Stimulated activated naive B cell treated with anti-CD40 and anti-IgM and Interleukin-4, amounts not matched to agents 10 μg/mL and 1 μg/mL and 100 μg/mL, for 72 hours (primary cell): Measurements from ENCODE around the gene PIK3CB.

Experiments used
- ATAC-seq, 2 donors: fragments of 150-1000 bp; cut with Tn5 transposase; replicated peaks; 2 replicates each; pipeline ENCODE4 v1.10.0; 2021; ENCODE audit warnings: moderate library complexity in 1 of 2
- DNase-seq: peaks from one replicate; pipeline ENCODE4 v3.0.0; 2021
- H3K27ac Mint-ChIP-seq: one replicate; pipeline ENCODE4 v1.8.0; 2022; ENCODE audit warnings: mild to moderate bottlenecking, mixed read lengths
- H3K27me3 Mint-ChIP-seq, 2 donors: one replicate each; pipeline ENCODE4 v1.8.0; 2022; ENCODE audit warnings: mixed read lengths in 2 of 2
- H3K36me3 Mint-ChIP-seq, 2 donors: one replicate each; pipeline ENCODE4 v1.8.0; 2022; ENCODE audit warnings: mixed read lengths in 2 of 2, mild to moderate bottlenecking in 1 of 2
- H3K4me1 Mint-ChIP-seq, 2 donors: one replicate each; pipeline ENCODE4 v1.8.0; 2022; ENCODE audit warnings: mixed read lengths in 2 of 2, mild to moderate bottlenecking in 1 of 2
- H3K4me3 Mint-ChIP-seq, 2 donors: one replicate each; pipeline ENCODE4 v1.8.0; 2022; ENCODE audit warnings: mild to moderate bottlenecking in 2 of 2, mixed read lengths in 2 of 2, moderate library complexity in 1 of 2
- H3K9me3 Mint-ChIP-seq, 2 donors: one replicate each; pipeline ENCODE4 v1.8.0; 2022; ENCODE audit warnings: mixed read lengths in 2 of 2, mild to moderate bottlenecking in 1 of 2

Gene PIK3CB

GRCh38 chr3:138834596-138835396 is at the start of gene PIK3CB:
PIK3CB (minus strand) TSS chr3:138834928; CDS start chr3:138759343, 75,585 bp downstream.
- peaks cover 15 to 19% of the 10 kb centered on the region in 2 donors for H3K4me1 Mint-ChIP-seq
- H3K27ac Mint-ChIP-seq, result peak within 1 kb of the TSS; percentile 89
- H3K9me3 Mint-ChIP-seq, result no peaks in the 10 kb centered on the region
- DNase-seq (peak; percentile 76), ATAC-seq (peak; percentile 93 to 96)
- peak within 1 kb of the TSS; percentile 91 to 94 for H3K4me3 Mint-ChIP-seq
- peaks cover 5 to 10% of the 10 kb centered on the region in 2 donors for H3K36me3 Mint-ChIP-seq
- no peaks in the 10 kb centered on the region for H3K27me3 Mint-ChIP-seq

DNA sequence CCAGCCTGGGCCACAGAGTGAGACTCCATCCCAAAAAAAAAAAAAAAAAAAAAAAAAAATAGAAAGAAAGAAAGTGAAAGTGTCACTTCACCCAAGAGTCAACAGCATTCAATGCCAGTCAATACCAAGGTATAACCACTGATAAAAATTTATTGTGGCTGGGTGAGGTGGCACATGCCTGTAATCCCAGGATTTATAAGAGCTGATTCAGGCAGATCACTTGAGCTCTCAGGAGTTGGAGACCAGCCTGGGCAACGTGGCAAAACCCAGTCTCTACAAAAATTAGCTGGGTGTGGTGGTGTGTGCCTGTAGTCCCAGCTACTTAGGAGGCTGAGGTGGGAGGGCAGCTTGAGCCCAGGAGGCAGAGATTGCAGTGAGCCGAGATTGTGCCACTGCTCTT is 46.5 kb upstream of the PIK3CB start:
- Mint-ChIP-seq H3K4me1 (no peaks in the 10 kb centered on the region), H3K36me3 (no peaks in the 10 kb centered on the region), H3K4me3 (no peak overlapping the region), H3K9me3 (no peaks in the 10 kb centered on the region), H3K27ac (peak overlapping the region; percentile 37), H3K27me3 (peaks cover 0 to under 1% of the 10 kb centered on the region in 2 donors)
- ATAC-seq (no peak), DNase-seq (no peak)

DNA sequence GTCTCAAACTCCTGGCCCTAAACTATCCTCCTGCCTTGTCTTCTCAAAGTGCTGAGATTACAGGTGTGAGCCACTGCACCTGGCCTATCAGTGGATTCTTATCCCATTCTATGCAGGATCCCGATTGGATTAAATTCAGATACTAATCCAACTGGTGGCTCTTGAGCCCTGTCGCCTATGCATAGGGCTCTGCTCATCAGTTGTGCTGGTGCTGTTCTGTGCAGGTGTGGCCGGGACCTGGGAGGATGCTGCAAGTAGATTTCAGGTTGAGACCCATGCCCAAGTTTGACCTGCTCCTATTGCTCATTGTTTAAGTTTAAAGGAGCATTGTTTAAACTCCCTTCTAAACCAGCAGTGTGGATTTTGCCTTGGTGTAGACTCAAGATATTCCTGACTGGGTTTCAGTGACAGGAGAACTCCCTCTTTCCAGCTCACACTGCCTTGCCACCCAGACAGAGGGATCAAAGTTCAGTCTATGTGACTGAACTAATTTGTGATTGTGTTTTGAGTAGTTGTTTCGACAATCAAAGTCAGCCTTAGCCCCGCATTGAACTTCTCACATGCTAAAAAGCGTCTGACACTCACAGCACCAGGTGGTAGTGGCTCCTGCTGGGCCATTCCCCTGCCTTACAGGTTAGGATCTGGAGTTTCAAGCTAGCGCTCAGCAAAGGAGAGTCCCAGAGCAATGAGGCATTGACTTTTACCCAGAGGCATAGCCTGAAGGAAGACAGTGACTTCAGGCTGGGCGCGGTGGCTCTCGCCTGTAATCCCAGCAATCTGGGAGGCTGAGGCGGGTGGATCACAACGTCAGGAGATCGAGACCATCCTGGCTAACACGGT is 45.0 kb upstream of the PIK3CB start:
- Mint-ChIP-seq H3K4me3 (no peak overlapping the region), H3K27ac (no peak overlapping the region), H3K4me1 (peaks cover 0 to 4% of the 10 kb centered on the region in 2 donors), H3K27me3 (peaks cover 6 to 8% of the 10 kb centered on the region in 2 donors), H3K36me3 (peaks cover 0 to 8% of the 10 kb centered on the region in 2 donors), H3K9me3 (peaks cover 5 to 8% of the 10 kb centered on the region in 2 donors)
- no peak for DNase-seq
- ATAC-seq, result no peak

DNA sequence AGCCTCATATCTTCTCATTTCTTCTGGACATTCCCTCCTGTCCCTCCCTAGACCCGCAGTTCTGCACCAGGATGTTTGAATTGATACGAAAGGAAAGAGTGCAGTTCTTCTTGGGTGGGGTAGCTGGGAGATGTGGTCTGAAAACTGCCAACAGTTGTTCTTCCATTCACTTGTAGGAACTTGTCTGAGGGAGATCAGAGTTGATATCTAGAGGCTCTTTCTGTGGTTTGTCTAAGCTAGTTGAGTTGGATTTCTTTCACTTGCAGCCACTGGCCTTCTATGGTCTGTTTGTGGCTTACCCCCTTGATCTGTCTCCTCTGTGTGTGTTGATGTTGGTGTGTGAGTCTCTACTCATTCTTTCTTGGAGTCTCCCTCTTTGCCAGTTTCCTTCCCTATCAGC is 42.5 kb upstream of the PIK3CB start:
- no peak for DNase-seq
- Mint-ChIP-seq H3K36me3 (peaks cover 0 to 8% of the 10 kb centered on the region in 2 donors), H3K4me3 (no peak overlapping the region), H3K27ac (no peak overlapping the region), H3K9me3 (peaks cover 8% of the 10 kb centered on the region in 2 donors), H3K27me3 (peaks cover 6 to 15% of the 10 kb centered on the region in 2 donors), H3K4me1 (peaks cover 0 to 7% of the 10 kb centered on the region in 2 donors)
- no peak for ATAC-seq

DNA sequence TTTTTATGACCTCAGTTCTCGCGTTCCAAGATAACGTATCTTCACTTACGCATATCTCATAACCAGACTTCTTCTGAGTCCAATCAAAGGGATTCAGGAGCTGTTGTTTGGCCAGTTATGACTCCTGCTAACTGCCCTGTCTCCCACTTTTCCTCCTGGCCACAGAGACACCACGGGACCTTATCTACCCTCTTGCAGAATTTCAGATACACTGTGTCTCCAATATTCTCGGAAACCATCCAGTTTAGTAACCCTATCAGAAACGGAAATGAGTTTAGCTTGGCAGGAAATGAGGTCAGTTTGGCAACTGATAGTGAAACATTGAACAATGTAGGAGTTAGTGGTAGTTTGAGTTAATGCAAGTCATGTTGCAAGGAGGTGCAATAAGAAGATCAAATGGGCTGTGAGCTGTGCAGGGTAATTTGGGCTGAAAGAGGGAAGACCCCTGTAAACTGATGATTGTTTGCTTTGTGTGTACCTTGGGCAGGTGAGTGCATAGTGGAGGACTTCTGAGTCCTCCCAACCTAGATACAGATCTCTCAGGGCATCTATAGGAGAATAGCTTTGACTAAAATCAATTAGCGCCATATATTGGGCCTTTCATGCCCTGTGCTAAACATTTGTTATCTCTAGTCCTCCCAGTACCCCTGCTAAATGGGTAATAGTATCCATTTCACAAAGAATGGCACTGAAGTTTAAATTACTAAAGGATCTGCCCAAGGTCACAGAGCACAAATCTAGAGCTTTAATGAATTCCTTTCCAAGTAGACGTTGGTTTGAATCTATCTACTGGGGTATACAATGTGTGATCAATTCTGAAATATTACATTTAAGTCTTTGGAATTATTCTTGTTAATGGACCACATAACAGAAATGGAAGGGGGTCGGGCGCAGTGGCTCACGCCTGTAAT is 41.3 kb upstream of the PIK3CB start:
- Mint-ChIP-seq H3K36me3 (peaks cover 0 to 8% of the 10 kb centered on the region in 2 donors), H3K27me3 (peaks cover 6 to 15% of the 10 kb centered on the region in 2 donors), H3K9me3 (peaks cover 8% of the 10 kb centered on the region in 2 donors), H3K4me1 (peaks cover 0 to 7% of the 10 kb centered on the region in 2 donors), H3K4me3 (no peak overlapping the region), H3K27ac (no peak overlapping the region)
- DNase-seq (no peak), ATAC-seq (peak in 1 of 2 donors; percentile 46)

GRCh38 chr3:138875096-138875753 is 40.5 kb upstream of the PIK3CB start:
- peaks cover 8% of the 10 kb centered on the region in 2 donors for H3K9me3 Mint-ChIP-seq
- peaks cover 6 to 15% of the 10 kb centered on the region in 2 donors for H3K27me3 Mint-ChIP-seq
- peaks cover 0 to 7% of the 10 kb centered on the region in 2 donors for H3K4me1 Mint-ChIP-seq
- no peak overlapping the region for H3K27ac Mint-ChIP-seq
- H3K36me3 Mint-ChIP-seq, result peaks cover 0 to 8% of the 10 kb centered on the region in 2 donors
- DNase-seq (no peak), ATAC-seq (no peak)
- H3K4me3 Mint-ChIP-seq, result no peak overlapping the region

- Mint-ChIP-seq H3K36me3 (peaks cover 0 to 8% of the 10 kb centered on the region in 2 donors), H3K27me3 (peaks cover 6 to 15% of the 10 kb centered on the region in 2 donors), H3K4me3 (no peak overlapping the region), H3K4me1 (peaks cover 0 to 7% of the 10 kb centered on the region in 2 donors), H3K27ac (no peak overlapping the region), H3K9me3 (peaks cover 8% of the 10 kb centered on the region in 2 donors)
- no peak for DNase-seq
- no peak for ATAC-seq
Observed at GRCh38 chr3:138873471-138874278, 38.9 kb upstream of the PIK3CB start.

DNA sequence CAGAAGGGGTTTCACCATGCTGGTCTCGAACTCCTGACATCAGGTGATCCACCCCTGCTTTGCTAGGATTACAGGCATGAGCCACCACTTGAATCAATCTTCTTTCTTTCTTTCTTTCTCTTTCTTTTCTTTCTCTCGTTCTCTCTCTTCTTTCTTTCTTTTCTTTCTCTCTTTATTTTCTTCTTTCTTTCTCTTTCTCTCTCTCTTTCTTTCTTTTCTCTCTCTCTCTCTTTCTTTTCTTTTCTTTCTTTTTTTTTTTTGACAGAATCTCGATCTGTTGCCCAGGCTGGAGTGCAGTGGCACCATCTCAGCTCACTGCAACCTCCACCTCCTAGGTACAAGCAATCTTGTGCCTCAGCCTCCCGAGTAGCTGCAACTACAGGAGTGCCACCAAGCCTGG is 37.9 kb upstream of the PIK3CB start:
- DNase-seq, result no peak
- no peak for ATAC-seq
- Mint-ChIP-seq H3K9me3 (peaks cover 8% of the 10 kb centered on the region in 2 donors), H3K4me1 (peaks cover 0 to 7% of the 10 kb centered on the region in 2 donors), H3K27me3 (peaks cover 6 to 15% of the 10 kb centered on the region in 2 donors), H3K4me3 (no peak overlapping the region), H3K27ac (no peak overlapping the region), H3K36me3 (peaks cover 0 to 8% of the 10 kb centered on the region in 2 donors)

GRCh38 chr3:138867996-138868395 is 33.3 kb upstream of the PIK3CB start:
- no peak overlapping the region for H3K4me3 Mint-ChIP-seq
- peaks cover 0 to 3% of the 10 kb centered on the region in 2 donors for H3K9me3 Mint-ChIP-seq
- DNase-seq, result no peak
- peaks cover 4 to 5% of the 10 kb centered on the region in 2 donors for H3K4me1 Mint-ChIP-seq
- peaks cover 0 to 7% of the 10 kb centered on the region in 2 donors for H3K27me3 Mint-ChIP-seq
- no peak overlapping the region for H3K27ac Mint-ChIP-seq
- no peak for ATAC-seq
- H3K36me3 Mint-ChIP-seq, result no peaks in the 10 kb centered on the region

DNA sequence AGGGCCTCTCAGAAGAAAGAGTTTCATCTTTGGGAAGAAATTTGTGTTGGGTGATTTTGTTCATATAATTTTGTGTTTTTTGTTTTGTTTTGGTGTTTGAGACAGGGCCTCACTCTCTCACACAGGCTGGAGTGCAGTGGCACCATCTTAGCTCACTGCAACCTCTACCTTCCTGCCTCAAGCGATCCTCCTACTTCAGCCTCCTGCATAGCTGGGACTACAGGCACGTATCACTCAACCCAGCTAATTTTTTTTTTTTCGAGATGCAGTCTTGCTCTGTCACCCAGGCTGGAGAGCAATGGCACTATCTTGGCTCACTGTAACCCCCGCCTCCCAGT is 29.0 kb upstream of the PIK3CB start:
- DNase-seq, result no peak
- peaks cover 10 to 21% of the 10 kb centered on the region in 2 donors for H3K4me1 Mint-ChIP-seq
- H3K36me3 Mint-ChIP-seq, result no peaks in the 10 kb centered on the region
- H3K9me3 Mint-ChIP-seq, result no peaks in the 10 kb centered on the region
- no peak overlapping the region for H3K27ac Mint-ChIP-seq
- no peaks in the 10 kb centered on the region for H3K27me3 Mint-ChIP-seq
- no peak overlapping the region for H3K4me3 Mint-ChIP-seq
- no peak for ATAC-seq

DNA sequence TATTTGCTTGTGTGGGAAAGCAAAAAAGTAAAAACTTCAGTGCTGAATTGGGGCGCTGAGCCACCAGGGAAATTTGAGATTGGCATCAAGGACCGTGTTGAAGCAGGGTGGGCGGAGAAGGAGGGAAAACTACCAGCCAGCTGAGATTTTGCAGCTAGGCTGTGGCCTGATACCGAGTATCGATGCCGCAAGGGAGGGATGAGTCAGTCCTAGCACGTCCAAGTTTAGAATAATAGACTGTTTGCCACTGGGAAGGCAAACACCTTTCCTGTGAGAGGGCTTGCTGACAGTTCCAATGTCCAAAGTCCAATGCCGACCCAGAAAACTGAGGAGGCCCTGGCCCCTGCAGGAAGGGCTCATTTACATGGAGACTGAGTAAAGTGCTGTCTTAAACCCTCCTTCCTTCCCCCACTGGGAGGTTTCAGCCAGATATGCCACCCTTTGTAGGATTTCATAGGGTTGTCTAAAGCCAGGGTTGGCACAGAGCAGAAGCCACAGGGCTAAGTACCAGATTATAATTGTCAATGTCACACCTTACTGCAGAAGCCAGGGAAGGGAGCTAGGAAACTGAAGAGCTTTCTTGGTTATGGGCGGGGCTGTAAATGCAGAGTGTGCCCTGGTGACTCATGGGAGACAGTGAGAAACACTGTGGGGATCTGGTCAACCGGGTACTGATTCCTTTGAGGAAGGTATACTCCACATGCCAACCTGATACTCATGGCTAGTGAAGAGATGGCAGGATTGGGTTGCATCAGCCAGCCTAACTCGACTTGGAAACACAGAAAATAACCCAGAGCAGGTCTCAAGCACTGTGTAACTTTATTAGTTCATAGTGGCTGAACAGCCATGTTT is 28.4 kb upstream of the PIK3CB start:
- H3K4me1 Mint-ChIP-seq, result peaks cover 10 to 21% of the 10 kb centered on the region in 2 donors
- H3K36me3 Mint-ChIP-seq, result no peaks in the 10 kb centered on the region
- no peak overlapping the region for H3K4me3 Mint-ChIP-seq
- H3K9me3 Mint-ChIP-seq, result no peaks in the 10 kb centered on the region
- H3K27me3 Mint-ChIP-seq, result no peaks in the 10 kb centered on the region
- DNase-seq (no peak), ATAC-seq (peak in 1 of 2 donors; percentile 49)
- no peak overlapping the region for H3K27ac Mint-ChIP-seq

DNA sequence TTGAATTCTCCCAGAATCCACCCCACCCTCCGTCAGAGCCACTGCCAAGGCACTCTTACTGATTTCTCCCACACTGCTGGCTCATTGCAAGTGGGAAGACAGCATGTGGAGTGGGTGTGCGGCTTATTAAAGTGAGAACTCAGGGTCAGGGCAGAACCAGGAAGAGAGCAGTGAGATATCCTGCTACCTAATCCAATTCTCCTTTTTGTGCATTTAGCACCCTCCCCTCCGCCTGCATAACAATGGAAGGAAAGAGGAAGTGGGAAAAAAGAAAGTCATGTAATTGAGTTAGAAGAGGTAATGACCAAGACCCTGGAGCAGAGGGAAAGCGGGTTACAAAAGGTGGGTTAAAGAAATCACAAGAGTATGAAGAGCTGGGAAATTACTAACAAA is 27.8 kb upstream of the PIK3CB start:
- DNase-seq, result no peak
- H3K4me1 Mint-ChIP-seq, result peaks cover 10 to 21% of the 10 kb centered on the region in 2 donors
- H3K9me3 Mint-ChIP-seq, result no peaks in the 10 kb centered on the region
- no peak overlapping the region for H3K27ac Mint-ChIP-seq
- ATAC-seq, result peak; percentile 58 to 59
- no peaks in the 10 kb centered on the region for H3K27me3 Mint-ChIP-seq
- no peak overlapping the region for H3K4me3 Mint-ChIP-seq
- no peaks in the 10 kb centered on the region for H3K36me3 Mint-ChIP-seq
